ENCODE measurements around the gene CSNK2A1.
"Not testable (repeated sequence)": the region's sequence is repeated elsewhere in the genome, so short reads cannot be mapped to it uniquely, and the experiment has no call there.

CSNK2A1 gene

DNA sequence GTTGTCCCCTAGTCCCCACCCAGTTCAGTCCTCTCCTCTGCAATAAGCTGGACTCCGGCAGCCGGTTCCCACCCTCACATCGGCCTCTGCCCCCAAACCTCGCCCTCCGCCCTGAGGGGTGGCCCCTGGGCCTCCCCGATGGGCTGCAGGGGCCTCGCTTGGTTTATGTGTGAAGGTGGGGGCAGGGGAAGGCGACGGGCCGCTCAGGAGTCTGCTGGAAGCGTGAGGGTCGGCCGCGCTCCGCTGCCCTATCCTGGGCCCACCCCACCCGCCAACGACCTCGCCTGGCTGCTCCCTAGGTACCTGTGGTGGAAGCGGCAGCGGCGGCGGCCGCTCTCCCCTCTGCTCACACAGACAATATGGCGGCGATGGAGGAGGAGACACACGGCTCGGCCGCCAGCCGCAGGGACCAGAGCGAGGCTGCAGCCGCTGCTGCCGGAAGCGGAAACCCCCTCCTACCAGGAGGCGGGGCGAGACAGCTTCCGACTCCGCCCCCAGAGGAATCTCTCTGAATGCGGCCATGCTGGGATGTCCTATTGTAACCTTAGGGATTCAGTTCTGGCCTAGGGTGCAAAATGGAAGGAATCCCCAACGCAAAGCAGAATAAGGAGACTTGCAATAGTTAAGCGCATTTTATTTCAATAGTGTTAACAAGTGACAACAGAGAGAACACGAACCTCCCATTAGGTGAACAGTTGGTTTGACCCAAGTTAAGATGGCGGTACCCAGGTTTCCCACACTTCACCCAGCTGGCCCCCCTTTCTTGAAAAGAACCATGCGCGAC, at the start of gene CSNK2A1:
Gene CSNK2A1, minus strand, starts transcription at position 422 of the 784 bp plus-strand sequence. CDS start 35,239 bp downstream, outside the sequence.
- peak; percentile 98 for ATAC-seq
- peaks cover 57% of the 10 kb centered on the region for H3K4me1 Mint-ChIP-seq

GRCh38 chr20:592506-592905, 48.9 kb upstream of the CSNK2A1 start:
- Mint-ChIP-seq H3K27ac (no peak overlapping the region), H3K9me3 (no peaks in the 10 kb centered on the region), H3K4me1 (peaks cover 17% of the 10 kb centered on the region), H3K4me3 (no peak overlapping the region), H3K36me3 (peaks cover 12% of the 10 kb centered on the region)
- no peak for ATAC-seq
- DNase-seq (ENCODE audit: low spot score in 2 of 2): no peak

More for the DNA sequence above, at the start of gene CSNK2A1:
- peaks cover 4% of the 10 kb centered on the region for H3K9me3 Mint-ChIP-seq
- peak within 1 kb of the TSS; percentile 87 for H3K4me3 Mint-ChIP-seq
- peaks cover 30% of the 10 kb centered on the region for H3K36me3 Mint-ChIP-seq
- DNase-seq (ENCODE audit: low spot score in 2 of 2): peak; percentile 92 to 98
- peak within 1 kb of the TSS; percentile 100 for H3K27ac Mint-ChIP-seq

GRCh38 chr20:591941-592340, 48.4 kb upstream of the CSNK2A1 start:
- peak; percentile 67 for ATAC-seq
- no peak overlapping the region for H3K4me3 Mint-ChIP-seq
- DNase-seq (ENCODE audit: low spot score in 2 of 2): no peak
- H3K27ac Mint-ChIP-seq: no peak overlapping the region
- no peaks in the 10 kb centered on the region for H3K9me3 Mint-ChIP-seq
- H3K36me3 Mint-ChIP-seq: peaks cover 12% of the 10 kb centered on the region
- peaks cover 17% of the 10 kb centered on the region for H3K4me1 Mint-ChIP-seq

- Mint-ChIP-seq H3K36me3 (peaks cover 12% of the 10 kb centered on the region), H3K27ac (no peak overlapping the region), H3K9me3 (no peaks in the 10 kb centered on the region), H3K4me3 (no peak overlapping the region), H3K4me1 (peaks cover 17% of the 10 kb centered on the region)
- no peak for DNase-seq (ENCODE audit: low spot score in 2 of 2)
- ATAC-seq: peak; percentile 27
Observed at GRCh38 chr20:588932-589672, 45.5 kb upstream of the CSNK2A1 start.

GRCh38 chr20:588476-588875, 44.9 kb upstream of the CSNK2A1 start:
- H3K4me3 Mint-ChIP-seq: no peak overlapping the region
- DNase-seq (ENCODE audit: low spot score in 2 of 2): no peak
- H3K4me1 Mint-ChIP-seq: peaks cover 17% of the 10 kb centered on the region
- no peak for ATAC-seq
- H3K27ac Mint-ChIP-seq: no peak overlapping the region
- H3K9me3 Mint-ChIP-seq: no peaks in the 10 kb centered on the region
- H3K36me3 Mint-ChIP-seq: peaks cover 12% of the 10 kb centered on the region

GRCh38 chr20:584971-585301, 41.3 kb upstream of the CSNK2A1 start:
- ATAC-seq (no peak), DNase-seq (ENCODE audit: low spot score in 2 of 2) (no peak)
- no peak overlapping the region for H3K4me3 Mint-ChIP-seq
- H3K9me3 Mint-ChIP-seq: no peaks in the 10 kb centered on the region
- H3K4me1 Mint-ChIP-seq: no peaks in the 10 kb centered on the region
- no peaks in the 10 kb centered on the region for H3K36me3 Mint-ChIP-seq
- H3K27ac Mint-ChIP-seq: no peak overlapping the region

GRCh38 chr20:584161-584970, 40.8 kb upstream of the CSNK2A1 start:
- no peak overlapping the region for H3K27ac Mint-ChIP-seq
- no peak overlapping the region for H3K4me3 Mint-ChIP-seq
- no peaks in the 10 kb centered on the region for H3K36me3 Mint-ChIP-seq
- no peaks in the 10 kb centered on the region for H3K9me3 Mint-ChIP-seq
- DNase-seq (ENCODE audit: low spot score in 2 of 2) (no peak), ATAC-seq (peak; percentile 88)
- H3K4me1 Mint-ChIP-seq: no peaks in the 10 kb centered on the region

DNA sequence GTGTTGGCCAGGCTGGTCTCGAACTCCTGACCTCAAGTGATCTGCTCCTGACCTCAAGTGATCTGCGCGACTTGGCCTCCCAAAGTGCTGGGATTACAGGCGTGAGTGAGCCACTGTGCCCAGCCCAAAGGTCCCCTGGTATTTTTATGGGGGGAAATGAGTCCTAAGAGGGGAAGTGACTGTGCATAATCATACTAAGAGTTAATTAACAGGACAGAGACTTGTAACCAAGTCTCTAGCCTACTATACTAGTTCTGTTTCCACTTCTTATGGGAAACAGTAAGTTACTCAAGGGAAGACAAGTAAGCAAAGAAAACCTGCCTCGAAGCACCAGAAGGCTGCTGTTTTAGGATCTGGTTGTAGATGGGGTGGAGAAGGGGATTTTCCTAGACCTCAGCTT, 38.6 kb upstream of the CSNK2A1 start:
- Mint-ChIP-seq H3K36me3 (no peaks in the 10 kb centered on the region), H3K9me3 (no peaks in the 10 kb centered on the region), H3K27ac (no peak overlapping the region), H3K4me3 (no peak overlapping the region), H3K4me1 (no peaks in the 10 kb centered on the region)
- DNase-seq (ENCODE audit: low spot score in 2 of 2): no peak
- ATAC-seq: no peak

DNA sequence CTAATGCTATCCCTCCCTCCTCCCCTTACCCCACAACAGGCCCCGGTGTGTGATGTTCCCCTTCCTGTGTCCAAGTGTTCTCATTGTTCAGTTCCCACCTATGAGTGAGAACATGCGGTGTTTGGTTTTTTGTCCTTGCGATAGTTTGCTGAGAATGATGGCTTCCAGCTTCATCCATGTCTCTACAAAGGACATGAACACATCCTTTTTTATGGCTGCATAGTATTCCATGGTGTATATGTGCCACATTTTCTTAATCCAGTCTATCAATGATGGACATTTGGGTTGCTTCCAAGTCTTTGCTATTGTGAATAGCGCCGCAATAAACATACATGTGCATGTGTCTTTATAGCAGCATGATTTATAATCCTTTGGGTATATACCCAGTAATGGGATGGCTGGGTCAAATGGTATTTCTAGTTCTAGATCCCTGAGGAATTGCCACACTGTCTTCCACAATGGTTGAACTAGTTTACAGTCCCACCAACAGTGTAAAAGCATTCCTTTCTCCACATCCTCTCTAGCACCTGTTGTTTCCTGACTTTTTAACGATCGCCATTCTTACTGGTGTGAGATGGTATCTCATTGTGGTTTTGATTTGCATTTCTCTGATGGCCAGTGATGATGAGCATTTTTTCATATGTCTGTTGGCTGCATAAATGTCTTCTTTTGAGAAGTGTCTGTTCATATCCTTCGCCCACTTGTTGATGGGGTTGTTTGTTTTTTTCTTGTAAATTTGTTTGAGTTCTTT, 35.5 kb upstream of the CSNK2A1 start:
- not testable (repeated sequence) for H3K27ac Mint-ChIP-seq; H3K9me3 Mint-ChIP-seq; DNase-seq (ENCODE audit: low spot score in 2 of 2); ATAC-seq; H3K4me1 Mint-ChIP-seq; H3K4me3 Mint-ChIP-seq; H3K36me3 Mint-ChIP-seq

DNA sequence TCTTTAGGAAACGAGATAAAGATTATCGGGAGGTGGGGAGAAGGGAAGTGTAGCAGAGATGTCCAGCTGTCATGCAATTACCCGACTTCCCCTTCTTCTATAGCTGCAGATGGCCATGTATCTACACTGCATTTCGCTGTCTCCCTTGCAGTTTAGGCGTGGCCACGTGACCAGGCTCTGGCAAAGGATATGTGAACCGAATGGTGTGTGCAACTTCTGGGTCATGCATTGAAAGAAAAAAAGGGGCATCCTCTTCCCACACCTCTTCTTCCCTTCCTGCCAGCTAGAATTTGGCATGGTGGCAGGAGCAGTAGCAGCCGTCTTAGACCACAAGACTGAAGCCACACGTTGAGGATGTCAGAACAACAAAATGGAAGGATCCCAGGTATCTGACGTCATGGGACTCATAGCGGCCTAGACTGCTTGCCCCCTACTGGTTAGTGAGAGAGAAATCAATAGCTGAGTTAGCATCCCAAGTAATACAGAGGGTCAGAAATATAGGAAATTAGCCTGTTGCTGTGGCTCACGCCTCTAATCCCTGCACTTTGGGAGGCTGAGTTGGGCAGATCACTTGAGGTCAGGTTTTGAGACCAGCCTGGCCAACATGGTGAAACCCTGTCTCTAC, 33.7 kb upstream of the CSNK2A1 start:
- no peak for DNase-seq (ENCODE audit: low spot score in 2 of 2)
- Mint-ChIP-seq H3K27ac (no peak overlapping the region), H3K9me3 (no peaks in the 10 kb centered on the region), H3K36me3 (no peaks in the 10 kb centered on the region), H3K4me1 (no peaks in the 10 kb centered on the region), H3K4me3 (no peak overlapping the region)
- peak; percentile 54 for ATAC-seq

GRCh38 chr20:576156-576555, 32.6 kb upstream of the CSNK2A1 start:
- Mint-ChIP-seq H3K27ac (no peak overlapping the region), H3K4me3 (no peak overlapping the region), H3K9me3 (no peaks in the 10 kb centered on the region), H3K36me3 (no peaks in the 10 kb centered on the region), H3K4me1 (no peaks in the 10 kb centered on the region)
- DNase-seq (ENCODE audit: low spot score in 2 of 2) (no peak), ATAC-seq (no peak)

- Mint-ChIP-seq H3K4me1 (no peaks in the 10 kb centered on the region), H3K36me3 (no peaks in the 10 kb centered on the region), H3K9me3 (no peaks in the 10 kb centered on the region), H3K27ac (no peak overlapping the region), H3K4me3 (no peak overlapping the region)
- ATAC-seq: no peak
- no peak for DNase-seq (ENCODE audit: low spot score in 2 of 2)
Observed at GRCh38 chr20:575230-575629, 31.6 kb upstream of the CSNK2A1 start.

- H3K27ac Mint-ChIP-seq: no peak overlapping the region
- H3K36me3 Mint-ChIP-seq: no peaks in the 10 kb centered on the region
- H3K4me3 Mint-ChIP-seq: no peak overlapping the region
- DNase-seq (ENCODE audit: low spot score in 2 of 2) (no peak), ATAC-seq (no peak)
- H3K9me3 Mint-ChIP-seq: no peaks in the 10 kb centered on the region
- no peaks in the 10 kb centered on the region for H3K4me1 Mint-ChIP-seq
Observed at GRCh38 chr20:574297-574942, 30.8 kb upstream of the CSNK2A1 start.

Measured in stimulated activated effector memory CD8-positive, alpha-beta T cell treated with anti-CD3 and anti-CD28 coated beads, Interleukin-12 subunit alpha, Interleukin-12 subunit beta, amount 100 ng/mL, for 72 hours (primary cell).